ENCODE measurements around the gene UVSSA.

Gene UVSSA

DNA sequence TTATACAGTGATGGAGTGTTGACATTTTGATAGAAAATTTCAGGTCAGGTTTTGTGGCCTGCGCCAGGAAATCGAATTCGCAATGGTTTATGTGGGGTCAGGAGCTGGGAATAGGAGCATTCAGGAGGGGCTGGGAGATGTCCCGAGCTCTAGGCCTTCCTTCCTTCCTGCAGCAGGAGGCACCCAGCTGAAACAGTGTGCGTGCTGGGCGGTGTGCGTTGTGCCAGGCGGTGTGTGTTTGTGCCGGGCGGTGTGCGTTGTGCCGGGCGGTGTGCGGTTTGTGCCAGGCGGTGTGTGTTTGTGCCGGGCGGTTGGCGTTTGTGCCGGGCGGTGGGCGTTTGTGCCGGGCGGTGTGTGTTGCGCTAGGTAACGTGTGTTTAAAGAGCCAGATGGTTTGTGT is 1.7 kb downstream of the UVSSA start:
- no peak for DNase-seq (ENCODE audit: low read depth)

DNA sequence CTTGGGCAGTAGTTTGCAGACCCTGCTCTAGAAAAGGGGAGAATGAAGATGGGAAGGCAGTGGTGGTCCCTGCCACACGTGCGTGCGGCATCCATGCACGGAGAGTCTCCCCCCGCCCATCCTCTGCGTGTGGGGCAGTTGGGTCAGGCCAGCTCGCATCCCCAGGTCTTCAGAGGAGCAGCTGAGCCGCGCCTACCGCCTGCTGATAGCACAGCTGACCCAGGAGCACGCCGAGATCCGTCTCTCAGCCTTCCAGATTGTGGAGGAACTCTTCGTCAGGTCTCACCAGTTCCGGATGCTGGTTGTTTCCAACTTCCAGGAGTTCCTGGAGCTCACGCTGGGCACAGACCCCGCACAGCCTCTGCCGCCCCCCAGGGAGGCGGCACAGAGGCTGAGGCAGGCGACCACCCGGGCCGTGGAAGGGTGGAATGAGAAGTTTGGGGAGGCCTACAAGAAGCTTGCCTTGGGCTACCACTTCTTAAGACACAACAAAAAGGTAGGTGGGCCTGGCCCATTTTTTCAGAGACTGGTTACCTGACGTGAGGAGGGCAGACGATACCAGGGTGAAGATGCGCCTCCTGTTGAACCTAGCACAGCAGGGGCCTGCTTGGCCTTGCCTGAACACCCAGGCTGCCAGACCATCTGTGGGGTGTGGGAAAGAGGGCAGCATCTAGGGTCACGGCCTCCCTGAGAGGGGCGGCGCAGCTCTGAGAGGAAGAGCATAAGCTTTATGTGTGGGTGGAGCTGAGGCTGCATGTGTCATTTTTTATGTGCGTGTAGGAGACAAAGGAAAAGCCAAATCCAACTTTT is 2.6 kb downstream of the UVSSA start:
- DNase-seq (ENCODE audit: low read depth), result no peak

DNA sequence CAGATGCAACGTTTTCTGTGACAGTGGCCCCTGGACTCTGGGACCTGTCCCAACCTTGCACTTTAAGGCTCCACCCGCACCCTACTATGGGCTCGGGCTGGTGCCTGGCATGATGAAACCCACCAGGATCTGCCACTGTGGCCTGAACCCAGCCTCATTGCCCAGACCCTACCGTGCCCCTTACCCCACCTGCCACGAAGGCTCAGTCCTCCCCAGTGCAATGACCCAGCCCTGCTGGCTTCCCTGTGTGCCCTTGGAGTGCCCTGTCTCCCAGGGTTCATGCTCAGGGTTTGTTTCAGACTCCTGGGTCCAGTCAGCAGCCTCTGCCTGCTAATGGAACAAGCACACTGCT is 3.1 kb downstream of the UVSSA start:
- no peak for DNase-seq (ENCODE audit: low read depth)

DNA sequence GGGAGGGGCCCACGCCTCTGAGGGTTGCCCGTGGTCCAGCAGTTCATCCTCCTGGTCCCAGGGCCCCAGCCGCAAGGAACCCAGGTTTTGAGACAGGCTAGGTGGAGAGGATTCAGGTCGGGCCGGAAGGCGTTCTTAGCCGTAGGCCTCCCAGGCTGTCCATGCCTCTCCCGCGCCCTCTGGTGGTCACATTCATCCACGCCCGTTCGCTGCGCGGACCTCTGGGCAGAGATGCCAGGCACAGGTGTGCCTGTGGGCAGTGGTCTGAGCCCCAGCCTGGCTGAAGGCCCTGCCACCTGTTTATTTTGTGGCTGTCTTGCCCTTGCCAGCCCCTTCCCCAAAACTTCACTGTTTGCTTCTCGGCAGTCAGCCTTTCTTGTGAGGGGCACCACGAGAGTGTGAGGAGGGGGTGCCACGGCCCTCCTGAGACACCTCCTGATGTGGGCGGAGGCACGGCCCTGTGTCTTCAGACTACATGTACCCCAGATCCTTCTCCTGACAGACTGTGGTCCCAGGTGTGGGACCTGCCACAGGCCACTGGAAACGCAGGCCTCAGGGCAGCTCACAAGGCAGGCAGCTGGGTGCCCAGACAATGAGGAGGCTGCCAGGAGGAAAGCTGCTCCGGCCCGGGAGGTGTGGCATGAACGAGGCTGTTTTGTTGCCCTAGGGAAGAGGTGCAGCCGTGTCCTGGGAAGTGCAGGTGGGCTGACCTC is 5.0 kb downstream of the UVSSA start:
- DNase-seq (ENCODE audit: low read depth), result peak; percentile 61

DNA sequence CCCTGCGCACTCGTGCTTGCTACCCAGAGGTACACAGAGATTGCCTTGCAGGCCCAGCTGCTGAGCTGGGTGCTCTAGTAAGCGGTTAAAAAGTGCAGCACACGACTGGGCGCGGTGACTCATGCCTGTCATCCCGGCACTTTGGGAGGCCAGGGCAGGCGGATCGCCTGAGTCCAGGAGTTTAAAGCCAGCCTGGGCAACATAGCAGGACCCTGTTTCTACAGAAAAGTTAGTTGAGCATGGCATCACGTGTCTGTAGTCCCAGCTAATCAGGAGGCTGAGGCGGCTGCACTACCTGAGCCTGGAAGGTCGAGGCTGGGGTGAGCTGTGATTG is 5.5 kb downstream of the UVSSA start:
- no peak for DNase-seq (ENCODE audit: low read depth)

DNA sequence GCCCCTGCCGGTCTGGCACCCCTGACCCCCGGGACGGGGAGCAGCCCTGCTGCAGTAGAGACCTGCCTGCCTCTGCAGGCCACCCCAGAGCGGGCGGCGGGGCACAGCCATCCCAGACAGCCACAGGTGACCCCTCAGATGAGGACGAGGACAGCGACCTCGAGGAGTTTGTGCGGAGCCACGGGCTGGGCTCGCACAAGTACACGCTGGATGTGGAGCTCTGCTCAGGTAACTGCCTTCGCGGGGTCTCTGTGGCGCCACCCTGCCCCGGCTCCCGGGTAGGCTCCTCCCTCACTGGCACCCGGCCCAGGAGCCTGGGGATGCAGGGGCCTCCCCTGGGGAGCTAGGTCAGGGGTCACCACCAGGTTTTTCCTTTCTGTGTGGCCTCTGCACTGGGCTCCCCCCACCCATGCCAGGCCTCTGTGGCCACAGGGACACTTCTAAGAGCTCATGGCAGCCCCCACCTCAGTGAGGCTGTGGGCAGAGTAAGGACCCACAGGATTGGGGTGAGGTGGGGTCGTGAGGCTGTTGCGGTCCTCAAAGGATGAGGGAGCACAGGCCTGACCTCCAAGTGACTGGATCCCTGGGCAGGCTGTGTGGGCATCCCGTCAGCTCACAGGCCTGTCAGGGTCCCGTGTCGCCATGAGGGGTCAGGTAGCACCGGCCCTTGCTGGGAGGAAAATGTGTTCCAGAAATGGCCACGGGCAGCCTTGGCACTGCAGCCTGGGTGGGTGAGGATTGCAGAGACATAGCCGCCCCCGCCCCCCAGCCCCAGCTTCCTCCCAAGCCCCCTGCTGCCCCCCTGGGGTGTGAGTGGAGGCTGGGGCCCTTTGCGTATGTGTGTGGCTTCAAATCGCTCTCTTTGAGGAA is 6.4 kb downstream of the UVSSA start:
- DNase-seq (ENCODE audit: low read depth), result no peak

DNA sequence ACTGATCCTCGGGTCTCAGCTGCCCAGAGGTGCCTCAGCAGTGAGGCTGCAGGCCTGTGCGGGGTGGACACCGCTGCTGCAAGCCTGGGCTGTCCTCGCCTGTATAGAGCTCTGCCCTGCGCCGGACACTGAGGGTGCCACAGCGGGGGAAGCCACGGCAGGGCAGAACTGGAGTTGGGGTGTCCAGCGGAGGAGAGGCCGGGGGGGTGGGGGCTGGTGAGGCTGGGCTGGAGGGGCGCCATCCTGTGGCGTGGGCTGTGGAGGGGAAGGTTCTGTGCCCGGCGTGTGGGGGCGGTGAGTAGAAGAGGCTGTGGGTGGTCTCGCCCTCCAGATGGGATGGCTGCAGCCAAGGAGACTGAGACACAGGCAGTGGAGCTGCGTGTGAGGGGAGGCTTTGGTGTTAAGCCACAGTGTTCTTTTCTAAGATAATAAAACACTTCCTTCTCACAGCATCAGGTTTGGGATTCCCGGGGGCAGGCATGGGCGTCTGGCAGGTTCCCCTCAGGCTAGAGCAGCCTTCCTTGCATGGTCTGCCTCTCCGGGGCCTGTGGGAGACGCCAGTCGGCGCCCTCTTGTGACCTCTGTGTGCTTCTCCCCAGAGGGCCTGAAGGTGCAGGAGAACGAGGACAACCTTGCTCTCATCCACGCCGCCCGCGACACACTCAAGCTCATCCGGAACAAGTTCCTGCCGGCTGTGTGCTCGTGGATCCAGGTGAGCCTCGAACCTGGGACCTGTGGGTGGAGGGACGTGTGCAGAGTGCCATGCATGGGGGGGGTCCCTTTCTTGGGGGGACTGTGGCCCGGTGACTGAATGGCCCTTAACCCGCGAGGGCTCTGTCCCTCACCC is 7.4 kb downstream of the UVSSA start:
- DNase-seq (ENCODE audit: low read depth), result no peak

DNA sequence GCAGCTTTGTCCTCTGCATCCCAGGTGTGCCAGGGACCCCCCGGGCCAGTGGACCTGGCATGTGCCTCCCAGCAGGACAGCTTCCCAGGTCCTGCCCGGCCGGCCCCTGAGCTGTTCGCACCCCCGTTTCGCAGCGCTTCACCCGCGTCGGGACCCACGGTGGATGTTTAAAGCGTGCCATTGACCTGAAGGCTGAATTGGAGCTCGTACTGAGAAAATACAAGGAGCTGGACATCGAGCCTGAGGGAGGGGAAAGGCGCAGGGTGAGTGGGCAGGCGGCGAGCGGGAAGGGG is 7.9 kb downstream of the UVSSA start:
- DNase-seq (ENCODE audit: low read depth), result no peak

DNA sequence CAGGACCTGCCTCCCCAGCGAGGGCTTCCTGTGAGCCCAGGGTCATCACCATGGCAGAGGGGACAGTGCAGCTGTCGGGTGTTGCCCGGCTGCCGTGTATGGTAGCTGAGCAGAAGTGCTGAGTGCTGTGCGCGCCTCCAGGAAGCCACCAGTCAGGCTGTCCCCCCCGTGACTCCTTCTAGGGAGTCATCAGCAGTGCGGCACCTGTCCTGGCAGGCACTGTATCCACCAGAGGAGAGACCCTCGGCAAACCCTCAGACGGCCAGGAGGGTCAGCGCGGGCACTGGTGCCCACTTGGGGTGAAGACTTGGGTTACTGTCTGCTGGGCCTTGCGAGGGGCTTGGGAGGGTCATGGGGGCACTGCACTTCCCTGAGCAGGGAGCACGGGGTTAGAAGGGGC is 8.4 kb downstream of the UVSSA start:
- no peak for DNase-seq (ENCODE audit: low read depth)

DNA sequence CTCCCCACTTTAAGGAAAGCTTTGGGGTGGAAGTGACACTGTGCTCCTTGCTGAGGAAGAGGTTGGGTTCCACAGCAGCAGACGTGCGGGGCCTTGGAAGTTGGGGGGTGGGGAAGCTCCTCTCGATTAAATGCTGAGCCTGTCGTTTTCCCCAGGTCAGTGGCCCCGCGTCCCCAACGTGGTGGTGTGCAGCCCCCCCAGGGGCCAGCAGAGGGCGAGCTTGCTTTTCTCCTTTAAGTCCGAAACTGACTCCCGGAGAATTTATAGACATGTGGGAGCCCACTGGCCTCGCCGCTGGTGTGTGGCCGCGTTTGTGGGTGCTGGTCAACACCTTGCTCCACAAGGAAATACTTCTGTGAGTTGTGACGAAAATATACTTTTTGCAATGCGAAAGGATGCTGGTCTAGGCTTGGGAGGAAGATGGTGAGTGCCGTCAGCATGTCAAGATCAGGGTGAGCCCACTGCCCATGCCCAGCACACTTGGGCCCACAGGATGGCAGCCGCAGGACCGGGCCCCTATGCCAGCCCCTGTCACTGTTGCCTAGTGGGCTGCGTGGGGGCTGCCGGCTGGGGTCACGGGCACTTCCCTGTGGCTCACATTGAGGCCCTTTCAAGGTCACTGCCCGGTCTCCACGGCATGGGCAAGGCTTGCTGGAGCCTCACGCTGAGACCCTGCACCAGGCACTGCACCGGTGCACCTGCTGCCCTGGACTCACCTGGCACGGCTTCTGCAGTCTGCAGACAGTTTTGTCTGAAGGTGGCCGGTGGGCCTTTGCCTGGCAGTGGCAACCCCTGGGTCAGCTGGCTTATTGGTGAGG is 9.4 kb downstream of the UVSSA start:
- DNase-seq (ENCODE audit: low read depth), result peak; percentile 34

DNA sequence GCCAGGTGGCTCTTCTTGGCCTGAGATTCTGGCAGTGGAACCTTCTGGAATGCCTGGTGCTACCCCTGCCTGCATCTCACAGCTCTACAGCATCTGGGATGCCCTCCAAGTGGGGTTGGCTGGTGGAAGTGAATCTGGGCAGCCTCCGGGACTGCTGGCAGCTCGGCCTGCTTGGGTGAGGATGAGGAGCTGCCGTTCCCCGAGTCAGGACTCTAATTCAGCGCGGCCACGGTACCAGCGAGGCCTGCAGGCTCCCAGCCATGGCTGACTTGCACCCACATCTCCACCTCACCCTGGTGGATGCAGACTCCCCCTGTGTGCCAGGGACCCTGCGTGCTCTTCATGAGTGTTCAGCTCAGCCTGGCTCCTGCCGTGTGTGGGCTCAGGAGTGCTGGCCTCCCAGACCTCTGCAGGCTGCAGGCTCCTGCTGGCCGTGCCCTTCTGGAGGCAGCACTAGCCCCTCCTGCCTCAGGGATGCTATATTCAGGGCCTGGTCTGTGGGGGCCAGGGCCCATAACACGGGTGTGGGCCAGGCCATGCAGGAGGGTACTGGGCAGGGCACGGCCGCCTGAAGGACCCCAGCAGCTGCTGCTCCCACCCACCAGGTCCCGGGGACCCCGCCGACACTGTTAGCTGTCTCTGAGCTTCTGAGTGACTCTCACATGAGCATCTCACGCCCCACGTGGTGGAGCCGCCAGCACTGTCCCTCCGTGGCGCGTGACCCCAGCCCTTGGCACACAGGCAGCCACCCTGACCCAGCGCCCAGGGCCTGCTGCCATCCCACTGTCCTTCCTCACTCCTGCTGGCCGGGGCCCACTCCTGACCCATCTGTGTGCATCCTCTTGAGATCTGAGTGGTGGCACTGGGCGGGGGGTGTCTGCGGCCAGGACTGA is 10.6 kb downstream of the UVSSA start:
- no peak for DNase-seq (ENCODE audit: low read depth)

DNA sequence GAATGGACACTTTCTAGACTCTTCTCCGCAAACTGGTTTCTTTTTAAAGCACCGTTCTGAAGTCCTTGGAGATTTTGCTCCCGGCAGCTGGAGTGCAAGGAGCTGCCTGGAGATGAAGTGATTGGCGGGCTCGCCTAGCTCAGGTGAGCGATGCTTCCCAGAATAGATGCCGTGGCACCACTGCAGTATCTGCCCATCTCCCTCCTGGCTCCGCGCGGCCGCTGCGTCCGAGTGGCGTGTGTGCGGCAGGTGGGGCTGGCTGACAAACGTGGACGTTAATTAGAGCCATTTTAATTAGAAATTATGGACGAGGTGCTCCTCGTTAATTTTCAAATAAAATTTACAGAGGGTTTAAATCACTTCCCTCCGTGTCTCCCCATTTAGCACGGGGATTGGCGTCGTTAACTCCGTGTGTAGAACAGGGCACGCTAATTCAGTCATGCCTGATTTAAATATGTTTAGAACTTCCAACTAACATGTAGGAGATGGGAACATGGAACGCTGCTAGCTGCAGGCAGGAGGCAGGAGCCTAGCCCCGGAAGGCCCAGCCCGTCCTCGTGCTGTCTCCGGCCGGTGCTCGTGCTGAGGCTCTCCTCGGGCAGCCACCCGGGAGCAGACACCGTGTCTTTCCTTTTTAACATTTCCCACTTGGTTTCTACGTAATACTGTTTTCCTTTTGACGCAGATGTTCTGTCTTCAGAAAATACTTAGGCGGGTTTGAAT is 11.6 kb downstream of the UVSSA start:
- no peak for DNase-seq (ENCODE audit: low read depth)

DNA sequence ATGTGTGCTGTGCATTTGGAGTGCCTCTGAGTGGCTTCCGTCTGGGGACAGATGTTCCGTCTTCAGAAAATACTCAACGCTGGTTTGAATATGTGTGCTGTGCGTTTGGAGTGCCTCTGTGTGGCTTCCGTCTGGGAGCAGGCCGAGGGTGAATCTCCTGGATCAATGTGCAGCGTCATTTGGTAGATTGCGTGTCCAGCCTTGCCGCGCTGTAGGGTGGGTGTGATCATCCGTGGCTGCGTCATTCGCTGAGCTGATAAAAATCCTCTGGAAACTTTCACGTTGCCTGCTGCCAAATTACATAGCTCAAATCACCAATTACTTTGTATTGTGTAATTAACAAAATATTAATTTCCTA is 12.1 kb downstream of the UVSSA start:
- no peak for DNase-seq (ENCODE audit: low read depth)

DNA sequence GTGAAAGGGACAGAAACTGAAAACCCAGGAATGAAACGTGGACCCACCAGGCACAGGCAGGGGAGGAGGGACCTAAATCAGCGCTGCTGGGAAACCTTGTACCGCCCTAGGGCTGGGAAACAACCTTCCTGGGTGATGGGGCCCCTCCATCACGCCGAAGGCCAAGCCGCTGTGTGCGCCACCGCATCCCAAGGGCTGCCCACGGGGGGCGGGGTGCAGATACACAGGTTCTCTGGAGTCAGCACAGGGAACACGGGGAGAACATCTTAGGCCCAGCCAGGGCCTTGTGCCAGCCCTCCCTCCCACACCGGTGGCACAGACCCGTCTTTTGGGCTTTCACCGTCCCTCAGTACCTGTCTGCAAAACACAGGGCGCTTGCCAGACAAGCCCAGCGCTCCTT is 13.0 kb downstream of the UVSSA start:
- no peak for DNase-seq (ENCODE audit: low read depth)

DNA sequence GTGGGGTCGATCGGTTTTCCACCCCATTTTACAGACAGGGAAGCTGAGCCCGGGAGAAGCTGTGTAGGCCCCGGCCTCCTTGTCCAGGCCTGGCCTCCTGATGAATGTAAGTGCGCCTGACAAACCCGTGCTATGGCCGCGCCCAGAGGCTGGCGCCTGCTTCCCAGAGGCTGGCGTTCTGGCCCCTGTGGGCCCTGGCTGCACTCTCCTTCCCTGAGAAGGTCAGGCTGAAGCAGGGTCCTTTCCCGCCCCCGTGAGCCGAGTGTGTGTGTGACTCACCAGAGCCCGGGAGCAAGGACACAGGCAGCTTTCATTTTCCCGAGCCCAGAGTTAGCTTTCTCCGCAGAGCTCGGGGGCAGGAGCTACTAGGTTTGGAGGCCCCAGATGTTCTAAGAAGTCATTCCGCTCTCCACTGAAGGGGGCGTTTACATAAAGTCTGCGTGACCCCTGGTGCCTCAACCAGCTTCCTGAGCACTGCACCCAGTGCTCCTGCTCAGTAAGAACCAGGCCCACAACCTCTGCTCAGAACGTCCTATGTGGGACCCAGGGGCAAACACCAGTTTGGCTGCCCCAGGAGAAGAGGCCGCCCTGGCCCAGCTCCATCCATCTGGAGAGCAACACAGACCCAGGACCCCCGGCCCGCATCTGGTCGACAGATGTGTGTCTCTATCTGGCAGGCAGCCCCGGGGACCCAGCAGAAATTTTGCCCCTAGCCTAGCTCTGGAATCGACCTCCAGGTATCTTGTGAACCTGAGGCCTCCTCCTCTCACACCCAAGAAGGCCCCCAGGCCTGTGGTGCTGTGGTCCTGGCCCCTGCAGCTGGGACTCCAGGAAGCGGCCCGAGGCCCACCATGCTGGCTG is 13.6 kb downstream of the UVSSA start:
- DNase-seq (ENCODE audit: low read depth), result no peak

DNA sequence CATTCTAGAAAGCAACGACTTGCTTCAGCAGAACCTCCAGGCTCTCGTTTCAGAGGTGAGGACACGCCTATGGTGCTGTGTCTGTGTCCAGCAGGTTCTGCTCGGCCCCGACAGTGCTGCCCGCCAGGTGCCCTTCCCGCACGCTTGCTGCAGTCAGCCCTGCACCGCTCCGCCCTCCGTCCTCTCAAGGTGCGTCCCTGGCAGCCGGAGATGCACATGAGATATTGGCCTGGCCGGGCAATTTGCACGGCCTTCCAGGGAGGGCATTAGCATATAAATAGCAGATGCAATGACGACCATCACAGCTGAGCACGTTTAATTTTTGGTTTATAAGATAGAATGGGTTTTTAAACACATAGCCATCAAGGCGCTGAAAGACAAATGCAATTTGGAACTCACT is 14.4 kb downstream of the UVSSA start:
- DNase-seq (ENCODE audit: low read depth), result no peak

DNA sequence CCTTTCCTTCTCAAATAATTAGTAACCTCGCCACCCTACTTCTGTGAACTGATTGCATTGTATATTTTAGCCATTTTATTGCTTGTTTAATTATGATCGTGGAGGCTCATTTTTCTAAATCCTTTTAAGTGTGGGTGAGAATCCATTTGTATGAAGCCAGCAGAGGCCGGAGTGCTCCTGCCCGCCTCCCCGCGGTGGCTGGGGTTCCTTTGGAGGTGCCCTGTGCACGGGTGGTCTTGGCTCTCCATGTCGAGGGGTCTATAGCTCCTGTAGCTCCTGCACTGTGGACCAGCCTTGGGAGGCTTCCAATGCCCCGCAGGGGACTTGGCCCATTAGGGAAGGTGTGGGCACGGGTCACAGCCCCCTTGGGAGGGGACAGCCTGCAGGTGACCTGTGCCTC is 15.0 kb downstream of the UVSSA start:
- no peak for DNase-seq (ENCODE audit: low read depth)

DNA sequence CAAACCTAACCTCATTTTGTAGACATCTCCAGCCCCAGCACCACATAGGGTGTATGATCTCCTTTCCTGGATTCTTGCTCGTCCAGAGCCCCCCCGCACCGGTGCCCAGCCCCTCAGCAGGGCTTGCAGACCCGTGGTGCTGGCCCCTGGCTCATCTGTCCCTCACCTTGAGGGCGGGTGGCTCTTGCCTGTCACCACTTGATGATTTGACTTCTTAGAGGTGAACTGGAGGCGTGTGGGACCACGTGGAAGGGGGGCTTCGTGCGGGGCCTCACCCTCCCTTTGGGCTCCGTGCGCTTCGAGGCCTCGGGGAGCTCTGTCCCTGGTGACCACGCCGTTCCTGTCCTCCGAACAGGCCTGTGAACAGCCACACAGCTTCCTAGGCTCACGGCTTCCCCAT is 15.5 kb downstream of the UVSSA start:
- no peak for DNase-seq (ENCODE audit: low read depth)

DNA sequence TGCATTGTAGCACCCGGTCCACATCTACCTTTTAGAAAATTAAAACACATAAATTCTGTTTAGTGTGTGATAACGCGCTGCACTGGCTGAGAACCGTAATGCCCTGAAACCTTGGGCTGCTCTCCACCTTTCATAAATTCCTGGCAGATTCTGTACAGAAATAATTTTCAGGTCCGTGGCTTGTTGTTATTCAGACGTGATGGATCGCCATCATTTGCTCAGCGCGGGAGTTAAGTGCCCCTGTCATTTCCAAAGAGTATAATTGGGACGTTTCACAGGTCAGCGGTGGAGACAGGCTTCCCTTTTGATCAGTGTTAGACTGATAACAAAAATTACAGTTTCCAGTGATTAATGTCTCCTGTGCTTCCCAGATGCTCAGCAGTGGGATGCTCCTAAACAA is 16.5 kb downstream of the UVSSA start:
- DNase-seq (ENCODE audit: low read depth), result no peak
